CD4-positive, alpha-beta T cell (primary cell): Measurements from ENCODE around the gene ALG9. TPM values are rescaled to one million over a fixed set of nuclear protein-coding genes. Genes with fewer than 3 reads are reported as not detected.
"Not testable (repeated sequence)": the region's sequence is repeated elsewhere in the genome, so short reads cannot be mapped to it uniquely, and the experiment has no call there.

Source experiments
- ATAC-seq: fragments of 200-7000 bp; cut with Tn5 transposase; one replicate; pipeline ENCODE4 v1.10.0; 2022; ENCODE audit warnings: mild to moderate bottlenecking; ENCODE audit not compliant: poor library complexity
- CTCF ChIA-PET: fragments of 350-600 bp; sonication (Branson Sonifier 250); formaldehyde crosslinking; loops from one replicate; lab custom pipeline; 2021; ENCODE audit warnings: antibody characterized with exemption, inconsistent platforms; lab: Charles Lee
- POLR2A ChIA-PET: fragments of 350-600 bp; sonication (Branson Sonifier 250); formaldehyde crosslinking; loops from one replicate; lab custom pipeline; 2021; ENCODE audit warnings: antibody characterized with exemption, inconsistent platforms; lab: Charles Lee
- DNase-seq, 14 experiments: peaks; one replicate each; pipeline ENCODE4 v3.0.0-alpha.2; 2013 to 2020; ENCODE audit warnings: mixed read lengths in 2 of 14
- H3K27ac ChIP-seq, 2 donors: one replicate each; pipeline versions ENCODE4 v1.5.1 to v1.7.0; 2013; ENCODE audit warnings: low read length in 2 of 2, low read depth in 1 of 2, mild to moderate bottlenecking in 1 of 2
- H3K27me3 ChIP-seq, 2 experiments: 1 replicate in 1 of 2; 2 replicates in 1 of 2; pipeline versions ENCODE4 v1.6.1 to v1.7.0; 2013; ENCODE audit warnings: low read length in 2 of 2, control low read depth in 1 of 2, mild to moderate bottlenecking in 1 of 2, moderate library complexity in 1 of 2; ENCODE audit not compliant: insufficient read depth in 2 of 2, control insufficient read depth in 1 of 2
- H3K36me3 ChIP-seq: one replicate; pipeline ENCODE4 v1.6.1; 2013; ENCODE audit warnings: low read length, control low read depth; ENCODE audit not compliant: insufficient read depth
- H3K4me1 ChIP-seq: one replicate; pipeline ENCODE4 v1.6.1; 2013; ENCODE audit warnings: low read length, control low read depth; ENCODE audit not compliant: insufficient read depth
- H3K4me3 ChIP-seq: one replicate; pipeline ENCODE4 v1.5.1; 2013; ENCODE audit warnings: mild to moderate bottlenecking, low read length, moderate library complexity
- H3K9me3 ChIP-seq, 2 experiments: 1 replicate in 1 of 2; 2 replicates in 1 of 2; pipeline versions ENCODE4 v1.6.1 to v1.7.0; 2013; ENCODE audit warnings: low read length in 2 of 2, mild to moderate bottlenecking in 2 of 2, control low read depth in 1 of 2, moderate library complexity in 1 of 2; ENCODE audit not compliant: control insufficient read depth in 1 of 2, insufficient read depth in 1 of 2
- H3K27ac Mint-ChIP-seq: one replicate; pipeline ENCODE4 v1.8.0; 2020; ENCODE audit warnings: mixed read lengths
- H3K27me3 Mint-ChIP-seq: one replicate; pipeline ENCODE4 v1.8.0; 2021; ENCODE audit warnings: mixed read lengths
- H3K36me3 Mint-ChIP-seq: one replicate; pipeline ENCODE4 v1.8.0; 2021; ENCODE audit warnings: low read depth, mixed read lengths
- H3K4me1 Mint-ChIP-seq: one replicate; pipeline ENCODE4 v1.8.0; 2021; ENCODE audit warnings: low read depth, mixed read lengths
- H3K4me3 Mint-ChIP-seq: one replicate; pipeline ENCODE4 v1.8.0; 2020; ENCODE audit warnings: mild to moderate bottlenecking, mixed read lengths
- H3K9me3 Mint-ChIP-seq: one replicate; pipeline ENCODE4 v1.8.0; 2020; ENCODE audit warnings: mixed read lengths
- CTCF ChIP-seq: fragments of 200-600 bp; IDR thresholded peaks from one replicate; pipeline ENCODE4 v1.8.0; 2022; ENCODE audit warnings: antibody characterized with exemption, mild to moderate bottlenecking
- intact Hi-C, 2 experiments: fragments of 100-400 bp; cut with DNase I in 1 of 2; cut with micrococcal nuclease in 1 of 2; formaldehyde crosslinking; loops; one replicate each; pipeline versions ENCODE4 v1.15.1 to v1.9.0; 2023 to 2025; cut with DNase I, micrococcal nuclease
- total RNA-seq, 174 experiments: library from RNA in 2 of 174; stranded (reverse) in 2 of 174; gene quantifications; one replicate each; pipeline ENCODE4 v1.2.3 and lab custom pipeline; 2021 to 2026

ALG9 gene
- total RNA-seq, 2 experiments from 2014 or later, result 31.1 to 33.4 TPM

- H3K9me3 ChIP-seq, result no peaks in the 10 kb centered on the region
- ChIA-PET POLR2A (no interaction called here), CTCF (no interaction called here)
- no peaks in the 10 kb centered on the region for H3K27me3 ChIP-seq
- no peaks in the 10 kb centered on the region for H3K4me1 Mint-ChIP-seq
- ATAC-seq (no peak), DNase-seq (no peak)
- peaks cover 20% of the 10 kb centered on the region for H3K36me3 ChIP-seq
- H3K27me3 Mint-ChIP-seq, result no peaks in the 10 kb centered on the region
- H3K4me3 Mint-ChIP-seq, result no peak overlapping the region
- no peaks in the 10 kb centered on the region for H3K4me1 ChIP-seq
- H3K9me3 Mint-ChIP-seq, result no peaks in the 10 kb centered on the region
- intact Hi-C loops, result no loop called here
- peaks cover 36% of the 10 kb centered on the region for H3K36me3 Mint-ChIP-seq
- no peak for TF ChIP-seq CTCF
- no peak overlapping the region for H3K4me3 ChIP-seq
- no peak overlapping the region for H3K27ac ChIP-seq
- no peak overlapping the region for H3K27ac Mint-ChIP-seq
Measured at GRCh38 chr11:111788051-111788450, 83.3 kb downstream of the ALG9 start.

DNA sequence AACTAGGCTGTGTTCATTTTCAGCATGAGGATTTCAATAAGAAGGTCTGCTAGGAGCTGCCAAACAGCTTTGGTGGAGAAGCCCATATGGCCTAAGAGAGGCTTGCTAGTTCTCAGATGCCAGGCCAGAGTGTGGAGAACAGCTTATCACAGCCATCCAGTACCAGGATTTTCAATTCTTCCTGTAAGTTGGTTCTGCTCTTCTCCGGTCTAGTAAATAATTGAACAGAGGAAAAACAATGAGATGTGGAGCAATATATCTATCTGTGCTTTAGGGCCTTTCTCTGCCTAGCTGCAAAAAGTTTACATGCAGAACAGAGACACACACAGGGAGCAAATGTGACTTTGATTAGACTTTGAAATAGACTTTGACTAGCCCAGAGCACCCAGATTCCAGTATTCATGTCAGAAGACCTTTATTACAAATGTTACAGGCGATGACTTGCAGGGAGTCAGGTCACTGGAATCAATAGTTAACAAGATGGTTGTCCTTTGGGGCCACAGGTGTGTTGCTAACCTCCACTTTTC, 85.4 kb downstream of the ALG9 start:
- H3K9me3 ChIP-seq, result no peaks in the 10 kb centered on the region
- intact Hi-C loops, result no loop called here
- ChIA-PET CTCF (no interaction called here), POLR2A (no interaction called here)
- no peaks in the 10 kb centered on the region for H3K27me3 Mint-ChIP-seq
- H3K36me3 ChIP-seq, result peaks cover 20% of the 10 kb centered on the region
- DNase-seq, result no peak
- H3K27ac Mint-ChIP-seq, result no peak overlapping the region
- no peaks in the 10 kb centered on the region for H3K4me1 ChIP-seq
- H3K36me3 Mint-ChIP-seq, result peaks cover 27% of the 10 kb centered on the region
- no peak for ATAC-seq
- no peaks in the 10 kb centered on the region for H3K9me3 Mint-ChIP-seq
- no peak for TF ChIP-seq CTCF
- no peak overlapping the region for H3K4me3 ChIP-seq
- H3K4me1 Mint-ChIP-seq, result no peaks in the 10 kb centered on the region
- no peak overlapping the region for H3K4me3 Mint-ChIP-seq
- no peaks in the 10 kb centered on the region for H3K27me3 ChIP-seq
- H3K27ac ChIP-seq, result no peak overlapping the region

GRCh38 chr11:111785076-111785475, 86.3 kb downstream of the ALG9 start:
- intact Hi-C loops, result no loop called here
- H3K4me1 Mint-ChIP-seq, result no peaks in the 10 kb centered on the region
- H3K27ac Mint-ChIP-seq, result no peak overlapping the region
- Histone ChIP-seq H3K27me3 (no peaks in the 10 kb centered on the region), H3K4me3 (no peak overlapping the region), H3K36me3 (peaks cover 19% of the 10 kb centered on the region), H3K9me3 (no peaks in the 10 kb centered on the region), H3K4me1 (no peaks in the 10 kb centered on the region), H3K27ac (no peak overlapping the region)
- H3K9me3 Mint-ChIP-seq, result no peaks in the 10 kb centered on the region
- no peak for DNase-seq
- no peaks in the 10 kb centered on the region for H3K27me3 Mint-ChIP-seq
- ATAC-seq, result no peak
- no peak for TF ChIP-seq CTCF
- H3K4me3 Mint-ChIP-seq, result no peak overlapping the region
- ChIA-PET CTCF (no interaction called here), POLR2A (no interaction called here)
- peaks cover 23% of the 10 kb centered on the region for H3K36me3 Mint-ChIP-seq

DNA sequence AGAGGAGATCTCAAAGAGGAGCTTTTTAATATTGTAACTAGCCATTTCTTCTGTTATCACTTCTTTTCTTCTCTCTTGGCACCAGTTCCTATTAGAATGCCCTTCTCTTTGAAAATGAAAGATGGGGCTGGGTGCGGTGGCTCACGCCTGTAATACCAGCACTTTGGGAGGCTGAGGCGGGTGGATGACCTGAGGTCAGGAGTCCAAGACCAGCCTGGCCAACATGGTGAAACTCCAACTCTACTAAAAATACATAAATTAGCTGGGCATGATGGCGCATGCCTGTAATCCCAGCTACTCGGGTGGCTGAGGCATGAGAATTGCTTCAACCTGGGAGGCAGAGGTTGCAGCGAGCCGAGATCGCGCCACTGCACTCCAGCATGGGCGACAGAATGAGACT, 87.1 kb downstream of the ALG9 start:
- H3K9me3 ChIP-seq, H3K4me3 Mint-ChIP-seq, ATAC-seq, H3K27ac Mint-ChIP-seq, H3K27me3 ChIP-seq, H3K27me3 Mint-ChIP-seq, H3K27ac ChIP-seq, CTCF ChIA-PET, H3K4me1 ChIP-seq, H3K9me3 Mint-ChIP-seq, H3K4me1 Mint-ChIP-seq, H3K4me3 ChIP-seq, POLR2A ChIA-PET, intact Hi-C loops, DNase-seq: not testable (repeated sequence)
- H3K36me3 ChIP-seq, result peaks cover 18% of the 10 kb centered on the region
- H3K36me3 Mint-ChIP-seq, result peaks cover 23% of the 10 kb centered on the region
